ENCODE measurements around the gene ECHDC3. TPM values are rescaled to one million over a fixed set of nuclear protein-coding genes. Genes with fewer than 3 reads are reported as not detected.

Gene ECHDC3
- total RNA-seq, 1 donor from 2014 or later, result 161 TPM

DNA sequence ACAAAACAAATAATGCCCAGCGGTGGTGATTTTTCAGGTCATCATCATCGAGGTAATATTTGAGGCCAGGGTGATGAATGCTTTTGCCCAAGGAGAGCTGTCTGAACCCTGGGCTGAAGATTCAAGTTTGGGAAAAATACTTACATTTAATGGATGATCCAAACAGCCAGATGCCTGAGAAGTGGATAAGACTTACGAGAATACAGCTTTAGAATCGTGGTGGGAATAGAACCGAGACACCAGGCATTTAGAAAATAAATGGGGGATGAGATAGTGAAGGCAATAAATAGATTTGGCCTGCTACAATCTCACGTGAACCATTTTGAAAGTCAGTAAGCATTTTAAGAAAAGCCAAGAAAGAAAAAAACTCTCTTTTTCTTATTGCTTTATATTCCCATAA, 68.8 kb downstream of the ECHDC3 start:
- no peak for DNase-seq (ENCODE audit: low spot score)

DNA sequence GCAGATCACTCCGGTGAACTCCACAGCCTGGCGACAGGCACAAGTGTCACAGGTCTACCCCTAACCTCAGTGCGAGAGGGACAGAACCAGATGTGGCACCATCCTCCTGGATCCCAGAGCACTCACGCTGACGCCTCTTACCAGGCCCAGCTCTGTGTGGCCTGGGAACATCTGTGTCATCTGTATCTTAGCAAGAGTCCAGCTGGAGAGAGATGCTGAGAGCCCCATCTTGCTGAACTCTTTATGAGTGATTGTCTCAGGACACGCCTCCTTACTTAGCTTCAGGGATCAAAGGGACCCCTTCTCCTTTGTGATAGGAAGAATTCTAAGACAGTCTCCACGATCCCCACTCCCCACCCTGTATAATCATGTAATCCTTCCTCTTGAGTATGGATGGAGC, 71.0 kb downstream of the ECHDC3 start:
- DNase-seq (ENCODE audit: low spot score), result no peak

Other genes starting within 250 kb of the ECHDC3 start
- 18.6 TPM for gene USP6NL, start 130.7 kb upstream of the ECHDC3 start, total RNA-seq
- gene PROSER2, start 81.0 kb downstream of the ECHDC3 start, total RNA-seq, result 9.1 TPM